GM12878 (cell line): Measurements from ENCODE around the gene PCID2.

ENCODE experiments used
- POLR2A ChIP-seq: IDR thresholded peaks from 2 replicates; pipeline ENCODE4 v1.6.1; 2011; ENCODE audit warnings: low read depth, mild to moderate bottlenecking, low read length
- RCOR1 ChIP-seq: conservative IDR thresholded peaks from 2 replicates; pipeline ENCODE4 v1.6.1; 2012; ENCODE audit warnings: low read depth, low read length, improper control_type of control experiment
- SRF ChIP-seq, 2 experiments: IDR thresholded peaks; 2 replicates each; pipeline ENCODE4 v1.6.1; 2011; ENCODE audit warnings: low read depth in 2 of 2, low read length in 2 of 2, mild to moderate bottlenecking in 1 of 2, moderate library complexity in 1 of 2

DNA sequence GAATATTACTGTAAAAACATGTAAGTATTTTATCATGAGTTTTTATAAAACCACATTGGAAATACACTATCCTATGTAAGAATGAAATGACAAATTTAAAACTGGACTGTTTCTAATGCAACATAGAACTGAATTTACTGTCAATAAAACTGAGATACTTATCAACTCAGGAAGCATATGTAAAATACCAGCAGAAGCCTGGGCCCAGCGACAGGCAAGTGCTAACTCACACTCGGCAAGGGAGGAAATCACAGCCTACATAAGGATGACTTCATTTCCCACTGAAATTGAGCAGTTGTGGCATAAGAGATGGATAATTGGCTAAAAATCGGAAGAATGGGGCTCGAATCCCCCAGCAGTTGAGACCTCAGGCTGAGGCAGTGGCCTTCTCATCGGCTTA lies 38.0 kb downstream of the PCID2 start:
- TF ChIP-seq POLR2A (no peak), SRF (IDR thresholded peaks at IDR 0.05; ENCODE audit: low read depth in 2 of 2, low read length in 2 of 2) (no peak), RCOR1 (no peak)
